ENCODE results near the gene KANSL3.
A peak's percentile ranks its signal among the peaks of the same experiment; 100 is the strongest.

KANSL3 gene

DNA sequence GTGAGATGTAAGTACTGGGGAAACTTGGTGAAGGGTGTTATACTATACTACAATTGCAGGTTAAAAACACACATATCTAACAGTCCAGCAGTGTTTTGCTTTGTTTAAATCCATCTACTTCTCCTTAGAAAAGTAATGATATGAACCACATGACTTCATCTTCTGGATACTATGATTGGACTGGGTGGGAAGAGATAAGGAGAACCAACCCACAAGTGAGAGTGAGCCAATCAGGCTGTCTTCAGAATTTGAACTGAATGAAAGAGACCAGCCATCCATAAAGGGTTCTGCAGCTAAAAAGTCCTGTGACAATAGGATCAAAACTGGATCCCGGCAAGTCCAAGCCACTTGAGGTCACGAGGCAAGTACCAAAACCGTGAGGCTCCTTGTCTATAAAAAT lies 46.6 kb downstream of the KANSL3 start:
- ChIA-PET POLR2A (no interaction called here), CTCF (no interaction called here)
- no peak for DNase-seq (ENCODE audit: extremely low spot score)
- TF ChIP-seq NFRKB (IDR thresholded peaks at IDR 0.05): no peak
- no peak for TF ChIP-seq CTBP1 (IDR thresholded peaks at IDR 0.05; ENCODE audit: borderline replicate concordance)
- no peak for TF ChIP-seq TARDBP (IDR thresholded peaks at IDR 0.05)
- TF ChIP-seq ZNF384 (IDR thresholded peaks at IDR 0.05): no peak
- no peak for TF ChIP-seq HDGF (IDR thresholded peaks at IDR 0.05; ENCODE audit: borderline replicate concordance)

- DNase-seq (ENCODE audit: extremely low spot score): no peak
- TF ChIP-seq FOXA1 (IDR thresholded peaks at IDR 0.05) (no peak), SUZ12 (IDR thresholded peaks at IDR 0.05) (no peak)
- POLR2A ChIA-PET: no interaction called here
- CTCF ChIA-PET: no interaction called here
Observed at GRCh38 chr2:96591054-96591453, 47.1 kb downstream of the KANSL3 start.

DNA sequence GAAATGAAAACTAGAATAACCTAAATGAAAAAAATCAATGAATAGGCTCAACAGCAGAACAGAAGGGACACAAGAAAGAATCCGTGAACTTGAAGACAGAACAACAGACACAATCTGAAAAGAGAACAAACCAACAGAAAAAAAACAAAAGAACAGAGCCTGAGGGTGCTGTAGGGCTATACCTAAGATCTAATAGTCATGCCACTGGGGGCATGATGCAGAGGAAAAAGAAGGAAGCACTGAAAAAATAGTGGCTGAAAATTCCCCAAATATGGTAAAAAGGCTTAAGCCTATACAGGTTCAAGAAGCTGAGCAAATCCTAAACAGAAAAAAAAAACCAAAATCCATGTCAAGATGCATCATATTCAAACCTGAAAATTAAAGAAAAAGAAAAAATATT lies 50.3 kb downstream of the KANSL3 start:
- DNase-seq (ENCODE audit: extremely low spot score): no peak
- TF ChIP-seq NFRKB (IDR thresholded peaks at IDR 0.05) (no peak), FOXA1 (IDR thresholded peaks at IDR 0.05) (no peak), LEF1 (IDR thresholded peaks at IDR 0.05; ENCODE audit: borderline replicate concordance) (no peak), HDGF (IDR thresholded peaks at IDR 0.05; ENCODE audit: borderline replicate concordance) (no peak), SUZ12 (IDR thresholded peaks at IDR 0.05) (no peak), ZNF384 (IDR thresholded peaks at IDR 0.05) (no peak), ELF4 (IDR thresholded peaks at IDR 0.05) (no peak), FOXM1 (IDR thresholded peaks at IDR 0.05; ENCODE audit: borderline replicate concordance) (no peak), TARDBP (IDR thresholded peaks at IDR 0.05) (no peak), L3MBTL2 (conservative IDR thresholded peaks at IDR 0.05) (no peak), BHLHE40 (IDR thresholded peaks at IDR 0.05; ENCODE audit: borderline replicate concordance) (no peak), CTBP1 (IDR thresholded peaks at IDR 0.05; ENCODE audit: borderline replicate concordance) (no peak), ARNT (IDR thresholded peaks at IDR 0.05) (no peak), FOXK2 (IDR thresholded peaks at IDR 0.05) (no peak)
- TF ChIP-seq, protein P1, sequence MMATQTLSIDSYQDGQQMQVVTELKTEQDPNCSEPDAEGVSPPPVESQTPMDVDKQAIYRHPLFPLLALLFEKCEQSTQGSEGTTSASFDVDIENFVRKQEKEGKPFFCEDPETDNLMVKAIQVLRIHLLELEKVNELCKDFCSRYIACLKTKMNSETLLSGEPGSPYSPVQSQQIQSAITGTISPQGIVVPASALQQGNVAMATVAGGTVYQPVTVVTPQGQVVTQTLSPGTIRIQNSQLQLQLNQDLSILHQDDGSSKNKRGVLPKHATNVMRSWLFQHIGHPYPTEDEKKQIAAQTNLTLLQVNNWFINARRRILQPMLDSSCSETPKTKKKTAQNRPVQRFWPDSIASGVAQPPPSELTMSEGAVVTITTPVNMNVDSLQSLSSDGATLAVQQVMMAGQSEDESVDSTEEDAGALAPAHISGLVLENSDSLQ (IDR thresholded peaks at IDR 0.05): no peak
- POLR2A ChIA-PET: no interaction called here
- CTCF ChIA-PET: interaction anchor here (1.0 kb wide), 1 partner anchor 175 kb away, joined by 3 read pairs; no protein-coding TSS in a partner anchor

- ChIA-PET POLR2A (no interaction called here), CTCF (no interaction called here)
- TF ChIP-seq SP1 (IDR thresholded peaks at IDR 0.05): no peak
- no peak for TF ChIP-seq ARNT (IDR thresholded peaks at IDR 0.05)
- no peak for TF ChIP-seq FOXM1 (IDR thresholded peaks at IDR 0.05; ENCODE audit: borderline replicate concordance)
- TF ChIP-seq TARDBP (IDR thresholded peaks at IDR 0.05): no peak
- no peak for TF ChIP-seq ELF4 (IDR thresholded peaks at IDR 0.05)
- TF ChIP-seq L3MBTL2 (conservative IDR thresholded peaks at IDR 0.05): no peak
- TF ChIP-seq LEF1 (IDR thresholded peaks at IDR 0.05; ENCODE audit: borderline replicate concordance): no peak
- no peak for TF ChIP-seq NFRKB (IDR thresholded peaks at IDR 0.05)
- TF ChIP-seq SUZ12 (IDR thresholded peaks at IDR 0.05): no peak
- TF ChIP-seq FOXA1 (IDR thresholded peaks at IDR 0.05): no peak
- no peak for TF ChIP-seq ZNF384 (IDR thresholded peaks at IDR 0.05)
- TF ChIP-seq HDGF (IDR thresholded peaks at IDR 0.05; ENCODE audit: borderline replicate concordance): no peak
- TF ChIP-seq, protein P1 (IDR thresholded peaks at IDR 0.05): no peak
- DNase-seq (ENCODE audit: extremely low spot score): no peak
Observed at GRCh38 chr2:96584017-96584416, 54.1 kb downstream of the KANSL3 start.

DNA sequence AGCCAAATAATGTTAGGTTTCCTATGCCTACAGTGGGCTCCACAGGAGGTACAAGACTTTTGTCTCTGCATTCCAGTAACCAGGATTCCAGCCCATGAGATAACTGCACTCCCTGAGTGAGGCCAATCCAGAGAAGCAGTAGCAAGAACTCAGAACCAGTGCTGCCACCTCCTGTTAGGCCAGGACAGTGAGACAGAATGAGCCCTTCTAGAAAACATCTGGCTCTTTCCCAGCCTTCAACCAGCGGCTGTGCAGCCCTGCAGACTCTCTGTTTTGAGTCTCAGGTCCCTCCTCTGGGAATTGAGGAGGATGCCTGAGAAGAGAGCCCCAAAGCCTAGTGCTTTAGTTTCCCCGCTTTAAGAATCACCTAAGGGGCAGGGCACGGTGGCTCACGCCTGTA lies 57.3 kb downstream of the KANSL3 start:
- no peak for TF ChIP-seq SP1 (IDR thresholded peaks at IDR 0.05)
- no peak for TF ChIP-seq HDGF (IDR thresholded peaks at IDR 0.05; ENCODE audit: borderline replicate concordance)
- TF ChIP-seq ZNF384 (IDR thresholded peaks at IDR 0.05): no peak
- no peak for TF ChIP-seq CTBP1 (IDR thresholded peaks at IDR 0.05; ENCODE audit: borderline replicate concordance)
- TF ChIP-seq L3MBTL2 (conservative IDR thresholded peaks at IDR 0.05): no peak
- no peak for TF ChIP-seq NFRKB (IDR thresholded peaks at IDR 0.05)
- no peak for TF ChIP-seq FOXA1 (IDR thresholded peaks at IDR 0.05)
- peak; percentile 72 for DNase-seq (ENCODE audit: extremely low spot score)
- CTCF ChIA-PET: no interaction called here
- POLR2A ChIA-PET: no interaction called here

DNA sequence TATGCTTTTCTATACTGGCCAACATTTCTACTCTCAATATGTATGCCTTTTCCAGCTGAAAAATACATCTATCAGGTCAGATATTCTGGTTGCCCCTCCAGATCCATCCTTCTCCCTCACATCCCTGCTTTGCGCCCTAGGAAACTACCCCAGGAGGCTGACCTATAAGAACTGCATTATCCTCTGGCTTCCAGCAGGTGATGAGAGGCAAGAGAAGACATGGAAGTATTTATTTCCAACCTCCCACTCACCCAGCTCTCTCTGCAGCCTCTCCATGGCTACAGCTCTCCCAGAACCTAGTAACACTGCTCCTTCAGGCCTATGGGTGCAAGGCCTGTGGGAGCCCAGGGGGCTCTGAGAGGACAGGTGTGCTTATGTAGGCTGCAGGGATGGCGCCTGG lies 58.7 kb downstream of the KANSL3 start:
- DNase-seq (ENCODE audit: extremely low spot score): no peak
- CTCF ChIA-PET: no interaction called here
- POLR2A ChIA-PET: no interaction called here
- TF ChIP-seq SUZ12 (IDR thresholded peaks at IDR 0.05) (no peak), LEF1 (IDR thresholded peaks at IDR 0.05; ENCODE audit: borderline replicate concordance) (no peak), L3MBTL2 (conservative IDR thresholded peaks at IDR 0.05) (no peak), FOXA1 (IDR thresholded peaks at IDR 0.05) (no peak), TARDBP (IDR thresholded peaks at IDR 0.05) (no peak), ARNT (IDR thresholded peaks at IDR 0.05) (no peak), FOXK2 (IDR thresholded peaks at IDR 0.05) (no peak), HDGF (IDR thresholded peaks at IDR 0.05; ENCODE audit: borderline replicate concordance) (no peak)
- TF ChIP-seq, protein P1 (IDR thresholded peaks at IDR 0.05): no peak

GRCh38 chr2:96578731-96579130 lies 59.4 kb downstream of the KANSL3 start:
- TF ChIP-seq BHLHE40 (IDR thresholded peaks at IDR 0.05; ENCODE audit: borderline replicate concordance): no peak
- no peak for TF ChIP-seq HDGF (IDR thresholded peaks at IDR 0.05; ENCODE audit: borderline replicate concordance)
- no peak for TF ChIP-seq FOXK2 (IDR thresholded peaks at IDR 0.05)
- TF ChIP-seq SUZ12 (IDR thresholded peaks at IDR 0.05): no peak
- TF ChIP-seq NFRKB (IDR thresholded peaks at IDR 0.05): no peak
- no peak for TF ChIP-seq CTBP1 (IDR thresholded peaks at IDR 0.05; ENCODE audit: borderline replicate concordance)
- TF ChIP-seq SP1 (IDR thresholded peaks at IDR 0.05): no peak
- TF ChIP-seq FOXM1 (IDR thresholded peaks at IDR 0.05; ENCODE audit: borderline replicate concordance): no peak
- DNase-seq (ENCODE audit: extremely low spot score): no peak
- POLR2A ChIA-PET: no interaction called here
- CTCF ChIA-PET: no interaction called here

Measured in HEK293T (cell line).